K562 (cell line): ENCODE results near the gene VIM. TPM values are rescaled to one million over a fixed set of nuclear protein-coding genes. Genes with fewer than 3 reads are reported as not detected.
A peak's percentile ranks its signal among the peaks of the same experiment; 100 is the strongest.

ENCODE experiments used
- ATAC-seq: fragments of 200-7000 bp; cut with Tn5 transposase; 3 replicates; pipeline ENCODE4 v1.9.1; 2020; ENCODE audit warnings: moderate library complexity
- BruUV-seq: library from RNA; stranded (reverse); fragments of 400-500 nt; replicated peaks from 2 replicates; lab custom pipeline; 2021; lab: Mats Ljungman, UMichigan
- CTCF ChIA-PET: fragments of 300-600 bp; formaldehyde crosslinking; extraction: SDS; loops from one replicate; lab custom pipeline; 2021; ENCODE audit warnings: low intra/inter-chr PET ratio; lab: Yijun Ruan, JAX
- POLR2A ChIA-PET: fragments of 300-600, 350-650 bp; sonication (Branson Sonifier 250); formaldehyde crosslinking; extraction: SDS; loops from one replicate; lab custom pipeline; 2021; ENCODE audit warnings: antibody characterized with exemption, inconsistent platforms; lab: Yijun Ruan, JAX
- DNase-seq, 4 experiments: peaks; one replicate each; pipeline versions ENCODE4 v3.0.0 to v3.0.0-alpha.2; 2011 to 2018; ENCODE audit warnings: low spot score in 3 of 4, mixed read lengths in 3 of 4; ENCODE audit errors: extremely low read depth in 1 of 4
- FAIRE-seq: peaks from 2 replicates; lab custom pipeline; 2011; peaks lifted over from hg19 to GRCh38; lab: Jason Lieb, UNC
- H2AFZ ChIP-seq: 2 replicates; pipeline ENCODE4 v1.6.0; 2011; ENCODE audit warnings: low read depth, low read length, control low read depth, inconsistent platforms
- H3K27ac ChIP-seq: fragments of 200-600 bp; 3 replicates; pipeline ENCODE4 v1.8.0; 2011; ENCODE audit warnings: low read depth, mild to moderate bottlenecking, control low read depth, inconsistent platforms, low read length, moderate library complexity, mixed read lengths; ENCODE audit errors: extremely low read depth
- H3K27me3 ChIP-seq, 2 experiments: fragments of 300-600 bp in 1 of 2; 2 replicates in 1 of 2; 3 replicates in 1 of 2; pipeline versions ENCODE4 v1.6.0 to v1.8.0; 2011; ENCODE audit warnings: inconsistent platforms in 2 of 2, low read length in 2 of 2, mild to moderate bottlenecking in 1 of 2, mixed read lengths in 1 of 2, moderate library complexity in 1 of 2; ENCODE audit not compliant: control insufficient read depth in 2 of 2, insufficient read depth in 2 of 2
- H3K36me3 ChIP-seq: fragments of 300-600 bp; 3 replicates; pipeline ENCODE4 v1.8.0; 2011; ENCODE audit warnings: mild to moderate bottlenecking, low read length, inconsistent platforms; ENCODE audit not compliant: control insufficient read depth, insufficient read depth
- H3K4me1 ChIP-seq, 2 experiments: fragments of 200-600 bp in 1 of 2; replicated peaks in 1 of 2; 2 replicates in 1 of 2; 3 replicates in 1 of 2; pipeline versions ENCODE4 v1.5.1 to v1.8.0; 2011; ENCODE audit warnings: inconsistent platforms in 2 of 2, low read length in 2 of 2, mild to moderate bottlenecking in 1 of 2, mixed read lengths in 1 of 2, moderate library complexity in 1 of 2; ENCODE audit not compliant: control insufficient read depth in 2 of 2, insufficient read depth in 2 of 2
- H3K4me2 ChIP-seq: 2 replicates; pipeline ENCODE4 v1.6.1; 2011; ENCODE audit warnings: low read length, control low read depth, inconsistent platforms, mixed read lengths; ENCODE audit not compliant: insufficient read depth
- H3K4me3 ChIP-seq: fragments of 200-600 bp; sonication (generic), shearing (Covaris generic); 2 replicates; pipeline ENCODE4 v1.5.1; 2016; ENCODE audit warnings: control low read depth, inconsistent platforms
- H3K79me2 ChIP-seq: fragments of 200-600 bp; 3 replicates; pipeline ENCODE4 v1.8.0; 2011; ENCODE audit warnings: low read length, inconsistent platforms; ENCODE audit not compliant: control insufficient read depth, insufficient read depth
- H3K9ac ChIP-seq, 2 experiments: 2 replicates each; pipeline versions ENCODE4 v1.6.0 to v1.6.1; 2011; ENCODE audit warnings: low read depth in 2 of 2, low read length in 2 of 2, control low read depth in 1 of 2, inconsistent platforms in 1 of 2, mild to moderate bottlenecking in 1 of 2, mixed read lengths in 1 of 2; ENCODE audit not compliant: insufficient read depth in 1 of 2
- H3K9me1 ChIP-seq: one replicate; pipeline ENCODE4 v1.6.0; 2011; ENCODE audit warnings: inconsistent platforms, mild to moderate bottlenecking, low read length, moderate library complexity; ENCODE audit not compliant: control insufficient read depth, insufficient read depth
- H3K9me3 ChIP-seq: replicated peaks from 2 replicates; pipeline ENCODE4 v1.5.1; 2011; ENCODE audit warnings: low read depth, low read length, inconsistent platforms; ENCODE audit not compliant: control insufficient read depth, insufficient read depth
- H4K20me1 ChIP-seq: replicated peaks from 2 replicates; pipeline ENCODE4 v1.6.1; 2011; ENCODE audit warnings: low read length, inconsistent platforms, mixed read lengths; ENCODE audit not compliant: control insufficient read depth, insufficient read depth
- ATF1 ChIP-seq, 2 experiments: fragments of 450-650 bp in 1 of 2; IDR thresholded peaks; 2 replicates each; pipeline ENCODE4 v1.6.1; 2016; ENCODE audit warnings: missing compliant biosample characterization in 1 of 2, missing genetic modification characterization in 1 of 2
- CTBP1 ChIP-seq: fragments of 450-650 bp; IDR thresholded peaks from 2 replicates; pipeline ENCODE4 v1.6.1; 2016; ENCODE audit warnings: borderline replicate concordance
- JUNB ChIP-seq: fragments of 450-650 bp; formaldehyde crosslinking; conservative IDR thresholded peaks from 2 replicates; pipeline ENCODE4 v1.4.0; 2020; ENCODE audit warnings: mild to moderate bottlenecking
- JUND ChIP-seq, 2 experiments: IDR thresholded peaks; 2 replicates in 1 of 2; 3 replicates in 1 of 2; pipeline ENCODE4 v1.6.1; 2011; ENCODE audit warnings: borderline replicate concordance in 2 of 2, low read depth in 2 of 2, low read length in 2 of 2, improper control_type of control experiment in 1 of 2, missing biosample characterization in 1 of 2, missing genetic modification characterization in 1 of 2, missing genetic modification reagents in 1 of 2
- NR2C2 ChIP-seq, 2 experiments: fragments of 200-800 bp in 1 of 2; sonication (Bioruptor generic) in 1 of 2; sonication (generic) in 1 of 2; formaldehyde crosslinking in 1 of 2; IDR thresholded peaks; 2 replicates each; pipeline versions ENCODE4 v1.6.1 to v1.8.0; 2016 to 2022; ENCODE audit warnings: mild to moderate bottlenecking in 1 of 2, missing compliant biosample characterization in 1 of 2, missing genetic modification characterization in 1 of 2, missing genetic modification reagents in 1 of 2
- NUFIP1 ChIP-seq: fragments of 450-650 bp; IDR thresholded peaks from 2 replicates; pipeline ENCODE4 v1.6.1; 2018; ENCODE audit not compliant: partially characterized antibody
- PHTF2 ChIP-seq: fragments of 250-450 bp; sonication (Bioruptor Pico); IDR thresholded peaks from 2 replicates; pipeline ENCODE4 v1.5.0; 2021; ENCODE audit warnings: mild to moderate bottlenecking
- PML ChIP-seq: IDR thresholded peaks from 2 replicates; pipeline ENCODE4 v1.6.1; 2012; ENCODE audit warnings: low read length, inconsistent platforms
- PTBP1 ChIP-seq: fragments of 200-400 bp; formaldehyde crosslinking; IDR thresholded peaks from 2 replicates; pipeline ENCODE4 v1.6.1; 2017; ENCODE audit warnings: low read depth, low read length
- RBM22 ChIP-seq: fragments of 200-400 bp; formaldehyde crosslinking; IDR thresholded peaks from 2 replicates; pipeline ENCODE4 v1.6.1; 2018; ENCODE audit warnings: low read length, low read depth; ENCODE audit not compliant: poor library complexity, severe bottlenecking
- RFX5 ChIP-seq: IDR thresholded peaks from 2 replicates; pipeline ENCODE4 v1.6.1; 2011; ENCODE audit warnings: low read depth, mild to moderate bottlenecking, improper control_type of control experiment, low read length
- RFX7 ChIP-seq: fragments of 250-450 bp; sonication (Bioruptor Pico); IDR thresholded peaks from 2 replicates; pipeline ENCODE4 v1.5.1; 2021; ENCODE audit warnings: mild to moderate bottlenecking
- TCF7 ChIP-seq: sonication (generic); IDR thresholded peaks from 2 replicates; pipeline ENCODE4 v1.6.1; 2016; ENCODE audit warnings: antibody characterized with exemption, borderline replicate concordance
- ZBTB17 ChIP-seq: fragments of 450-650 bp; formaldehyde crosslinking; IDR thresholded peaks from 2 replicates; pipeline ENCODE4 v1.4.0; 2020; ENCODE audit warnings: mild to moderate bottlenecking
- ZFX ChIP-seq: sonication (generic); formaldehyde crosslinking; IDR thresholded peaks from 2 replicates; pipeline ENCODE4 v1.8.0; 2022; ENCODE audit warnings: mild to moderate bottlenecking, missing genetic modification reagents, moderate library complexity
- ZNF23 ChIP-seq: fragments of 250-450 bp; sonication (Bioruptor Pico); IDR thresholded peaks from 2 replicates; pipeline ENCODE4 v1.4.0; 2020; ENCODE audit warnings: mild to moderate bottlenecking
- ZNF444 ChIP-seq: fragments of 250-450 bp; sonication (Bioruptor Pico); IDR thresholded peaks from 2 replicates; pipeline ENCODE4 v1.4.0; 2020; ENCODE audit warnings: mild to moderate bottlenecking, moderate library complexity
- ZNF583 ChIP-seq: fragments of 250-450 bp; sonication (Bioruptor Pico); IDR thresholded peaks from 2 replicates; pipeline ENCODE4 v1.4.0; 2020
- WGBS: fragments of 100-300 bp; shearing (Covaris generic); methylation state at CpG from one replicate; pipeline ENCODE4 v1.1.6; 2016; ENCODE audit warnings: low coverage, mixed read lengths; ENCODE audit not compliant: insufficient coverage; ENCODE audit errors: missing lambda C conversion rate; 5-methylcytosine and 5-hydroxymethylcytosine counted together
- in situ Hi-C: fragments of 300-500 bp; cut with MboI; formaldehyde crosslinking; loops from 4 replicates; pipeline ENCODE4 v1.15.0; 2018; ENCODE audit warnings: inconsistent platforms, mixed read lengths
- intact Hi-C: fragments of 100-400 bp; cut with micrococcal nuclease; formaldehyde crosslinking; loops from 2 replicates; pipeline ENCODE4 v1.14.2; 2022
- polyA plus RNA-seq, 8 experiments: library from polyadenylated mRNA; depleted of rRNA in 4 of 8; stranded (reverse) in 5 of 8; unstranded in 3 of 8; fragments of >200 nt; fragmentation: Nextera tagmentation in 2 of 8; fragmentation: Illumina TruSeq in 1 of 8; extraction: Ambion mirVana in 2 of 8; extraction: Trizol in 1 of 8; gene quantifications; 2 replicates each; pipeline versions ENCODE4 v1.2.1 to v1.2.3, GENCODE V29; 2011 to 2014; ENCODE audit warnings: inconsistent platforms in 1 of 8, missing spikeins in 1 of 8
- total RNA-seq, 7 experiments: library from RNA; depleted of rRNA in 6 of 7; stranded (reverse); fragments of >200 nt in 6 of 7; fragmentation: Illumina TruSeq in 2 of 7; extraction: Trizol in 2 of 7; gene quantifications; 2 replicates each; pipeline versions ENCODE4 v1.2.1 to v1.2.3, GENCODE V29; 2011 to 2021; ENCODE audit warnings: low replicate concordance in 1 of 7
- TF ChIP-seq, protein P1 (sequence below): fragments of 450-650 bp; IDR thresholded peaks from 2 replicates; pipeline ENCODE4 v1.6.1; 2016
- TF ChIP-seq, protein P2 (sequence below), 2 experiments: fragments of 200-800 bp in 1 of 2; sonication (Bioruptor generic) in 1 of 2; sonication (generic) in 1 of 2; formaldehyde crosslinking in 1 of 2; IDR thresholded peaks in 1 of 2; conservative IDR thresholded peaks in 1 of 2; 2 replicates each; pipeline versions ENCODE4 v1.5.0 to v1.6.1; 2016 to 2020; ENCODE audit warnings: missing compliant biosample characterization in 1 of 2, missing genetic modification characterization in 1 of 2, missing genetic modification reagents in 1 of 2

VIM gene
- total and polyA plus RNA-seq, 9 of the 15 experiments (the other 6 are each of a cell fraction or from before 2014, with no cell fraction given), result 86.0 to 621 (median 383) TPM

DNA sequence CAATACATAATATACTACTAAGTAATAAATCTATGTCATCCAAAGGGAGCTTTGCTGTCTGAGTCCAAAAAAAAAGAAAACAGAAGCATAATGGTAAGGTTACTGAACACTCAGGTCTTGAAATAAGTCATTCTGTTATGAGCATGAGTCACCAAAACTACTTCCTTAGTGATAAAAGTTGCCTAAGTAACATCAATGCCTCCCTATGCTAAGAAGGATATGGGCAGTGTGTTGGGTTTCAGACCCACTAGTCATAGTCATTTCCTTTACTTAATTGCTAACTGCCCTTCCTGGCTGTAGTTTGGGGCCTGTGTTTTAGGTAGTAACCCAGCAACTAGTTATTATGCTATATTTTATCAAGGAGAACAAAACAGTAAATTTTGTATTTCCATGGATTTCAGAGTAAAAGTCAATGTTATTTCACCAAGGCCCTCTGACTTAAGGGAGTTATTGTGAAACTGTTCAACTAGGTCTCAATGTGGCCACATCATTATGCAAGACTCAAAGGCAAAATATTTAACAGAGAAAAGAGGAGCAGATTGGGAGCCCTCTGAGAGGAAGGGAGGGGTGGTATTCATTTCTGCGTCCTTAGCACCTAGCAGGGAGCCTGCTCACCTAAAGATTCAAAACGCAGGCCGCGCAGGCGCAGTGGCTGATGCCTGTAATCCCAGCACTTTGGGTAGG lies 11.7 kb upstream of the VIM start:
- intact Hi-C loops, result loop anchor here (1.0 kb wide), 1 partner anchor 12 kb away; the partner anchor contains the start of gene VIM
- H3K9me3 ChIP-seq, result no peaks in the 10 kb centered on the region
- no peaks in the 10 kb centered on the region for H3K36me3 ChIP-seq
- H3K4me2 ChIP-seq, result peak overlapping the region; percentile 5
- peak overlapping the region; percentile 50 to 60; a peak in 3 of 4 replicates for H3K9ac ChIP-seq
- ChIA-PET POLR2A (interaction anchor here (1.2 to 2.0 kb wide), 4 partner anchors 10 to 19 kb away, joined by 4 to 8 read pairs (median 5); partner anchors contain the start of gene TRDMT1), CTCF (no interaction called here)
- H3K27me3 ChIP-seq, result no peaks in the 10 kb centered on the region
- H3K4me3 ChIP-seq, result no peak overlapping the region
- TSS peak; percentile 84 for BruUV-seq
- DNase-seq, result peak; percentile 32 to 87 (median 60)
- FAIRE-seq, result peak; percentile 79
- H3K79me2 ChIP-seq, result 0 out of 3 replicates have a peak, but pooled peaks cover 2% of the 10 kb centered on the region
- peak; percentile 89 for ATAC-seq
- H4K20me1 ChIP-seq, result no peaks in the 10 kb centered on the region
- H2AFZ ChIP-seq, result peak overlapping the region; percentile 69
- in situ Hi-C loops, result no loop called here
- 69% methylated on average over 5 of the region's 5 CpGs for WGBS
- peaks cover 5 to 44% of the 10 kb centered on the region in 2 experiments for H3K4me1 ChIP-seq
- H3K27ac ChIP-seq, result peak overlapping the region; percentile 88
- H3K9me1 ChIP-seq, result no peaks in the 10 kb centered on the region
- TF ChIP-seq NR2C2 (CRISPR knock-in tag; IDR thresholded peaks at IDR 0.05) (no peak), NR2C2 (tag; IDR thresholded peaks at IDR 0.05) (peak; percentile 70), PML (no peak), ZFX (CRISPR knock-in tag) (peak; percentile 59), RFX5 (no peak), ZNF23 (no peak), CTBP1 (peak; percentile 66), ZBTB17 (CRISPR knock-in tag) (peak; percentile 68; the same call in 1 of the 2 replicates), JUNB (CRISPR knock-in tag) (no peak), RFX7 (no peak), NUFIP1 (no peak), JUND (IDR thresholded peaks at IDR 0.05; ENCODE audit: borderline replicate concordance, low read depth, low read length) (peak; percentile 99), JUND (tag; IDR thresholded peaks at IDR 0.05; ENCODE audit: borderline replicate concordance, low read depth, low read length) (peak; percentile 98), PTBP1 (no peak), TCF7 (no peak), RBM22 (no peak), ZNF583 (CRISPR knock-in tag) (no peak), ATF1 (CRISPR knock-in tag; IDR thresholded peaks at IDR 0.05) (no peak), ATF1 (tag; IDR thresholded peaks at IDR 0.05) (peak; percentile 49), PHTF2 (CRISPR knock-in tag) (no peak), ZNF444 (no peak; the same call in 1 of the 2 replicates)
- TF ChIP-seq, protein P1, sequence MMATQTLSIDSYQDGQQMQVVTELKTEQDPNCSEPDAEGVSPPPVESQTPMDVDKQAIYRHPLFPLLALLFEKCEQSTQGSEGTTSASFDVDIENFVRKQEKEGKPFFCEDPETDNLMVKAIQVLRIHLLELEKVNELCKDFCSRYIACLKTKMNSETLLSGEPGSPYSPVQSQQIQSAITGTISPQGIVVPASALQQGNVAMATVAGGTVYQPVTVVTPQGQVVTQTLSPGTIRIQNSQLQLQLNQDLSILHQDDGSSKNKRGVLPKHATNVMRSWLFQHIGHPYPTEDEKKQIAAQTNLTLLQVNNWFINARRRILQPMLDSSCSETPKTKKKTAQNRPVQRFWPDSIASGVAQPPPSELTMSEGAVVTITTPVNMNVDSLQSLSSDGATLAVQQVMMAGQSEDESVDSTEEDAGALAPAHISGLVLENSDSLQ, result peak; percentile 93
- TF ChIP-seq, protein P2, sequence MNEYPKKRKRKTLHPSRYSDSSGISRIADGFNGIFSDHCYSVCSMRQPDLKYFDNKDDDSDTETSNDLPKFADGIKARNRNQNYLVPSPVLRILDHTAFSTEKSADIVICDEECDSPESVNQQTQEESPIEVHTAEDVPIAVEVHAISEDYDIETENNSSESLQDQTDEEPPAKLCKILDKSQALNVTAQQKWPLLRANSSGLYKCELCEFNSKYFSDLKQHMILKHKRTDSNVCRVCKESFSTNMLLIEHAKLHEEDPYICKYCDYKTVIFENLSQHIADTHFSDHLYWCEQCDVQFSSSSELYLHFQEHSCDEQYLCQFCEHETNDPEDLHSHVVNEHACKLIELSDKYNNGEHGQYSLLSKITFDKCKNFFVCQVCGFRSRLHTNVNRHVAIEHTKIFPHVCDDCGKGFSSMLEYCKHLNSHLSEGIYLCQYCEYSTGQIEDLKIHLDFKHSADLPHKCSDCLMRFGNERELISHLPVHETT (CRISPR knock-in tag; conservative IDR thresholded peaks at IDR 0.05 in 1 of 2, IDR thresholded peaks at IDR 0.05 in 1 of 2), result no peak; a peak in 1 of 4 replicates
